ENCODE data around the gene SLC35B4. TPM values are rescaled to one million over a fixed set of nuclear protein-coding genes. Genes with fewer than 3 reads are reported as not detected.
"Not testable (repeated sequence)": the region's sequence is repeated elsewhere in the genome, so short reads cannot be mapped to it uniquely, and the experiment has no call there.

Gene SLC35B4
- total RNA-seq, 1 donor = 14.8 TPM

DNA sequence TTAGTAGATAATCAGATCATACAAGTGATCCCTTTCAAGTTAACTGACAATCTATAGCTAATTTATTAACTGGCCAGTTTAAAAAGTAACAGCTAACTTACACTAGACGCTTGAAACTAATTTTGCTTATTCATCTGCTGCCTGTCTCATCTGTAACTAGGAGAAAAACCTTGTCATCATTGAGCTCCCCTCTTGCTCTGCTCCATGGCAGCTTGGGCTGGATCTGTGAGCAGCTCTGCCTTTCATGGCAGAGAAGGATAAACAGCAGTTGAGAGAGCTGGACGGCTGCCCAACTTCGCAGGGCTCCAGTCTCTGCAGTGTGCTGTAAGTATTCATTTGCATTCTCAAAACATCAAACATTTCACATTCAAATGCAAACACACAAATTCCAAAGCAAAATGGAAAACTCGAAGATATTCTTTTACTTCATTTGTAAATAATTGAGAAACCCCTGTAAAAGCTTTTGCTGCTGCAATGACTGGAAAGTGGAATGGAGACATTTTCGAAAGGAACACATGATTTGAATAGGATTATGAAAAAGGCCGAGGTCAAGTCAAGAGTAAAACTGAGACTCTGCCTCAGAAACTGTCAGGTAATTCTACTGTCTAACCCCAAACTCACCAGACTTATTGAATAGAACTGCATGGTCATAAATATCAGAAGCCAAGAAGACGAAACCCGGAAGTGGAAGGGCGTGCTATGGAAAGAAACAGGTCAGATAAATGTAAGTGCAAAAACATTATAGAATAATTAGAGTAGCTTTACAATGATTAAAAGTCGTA is 17.6 kb downstream of the SLC35B4 start:
- peaks cover 34% of the 10 kb centered on the region for H3K36me3 ChIP-seq (ENCODE audit: insufficient read depth, low read length)
- TF ChIP-seq, protein P1, sequence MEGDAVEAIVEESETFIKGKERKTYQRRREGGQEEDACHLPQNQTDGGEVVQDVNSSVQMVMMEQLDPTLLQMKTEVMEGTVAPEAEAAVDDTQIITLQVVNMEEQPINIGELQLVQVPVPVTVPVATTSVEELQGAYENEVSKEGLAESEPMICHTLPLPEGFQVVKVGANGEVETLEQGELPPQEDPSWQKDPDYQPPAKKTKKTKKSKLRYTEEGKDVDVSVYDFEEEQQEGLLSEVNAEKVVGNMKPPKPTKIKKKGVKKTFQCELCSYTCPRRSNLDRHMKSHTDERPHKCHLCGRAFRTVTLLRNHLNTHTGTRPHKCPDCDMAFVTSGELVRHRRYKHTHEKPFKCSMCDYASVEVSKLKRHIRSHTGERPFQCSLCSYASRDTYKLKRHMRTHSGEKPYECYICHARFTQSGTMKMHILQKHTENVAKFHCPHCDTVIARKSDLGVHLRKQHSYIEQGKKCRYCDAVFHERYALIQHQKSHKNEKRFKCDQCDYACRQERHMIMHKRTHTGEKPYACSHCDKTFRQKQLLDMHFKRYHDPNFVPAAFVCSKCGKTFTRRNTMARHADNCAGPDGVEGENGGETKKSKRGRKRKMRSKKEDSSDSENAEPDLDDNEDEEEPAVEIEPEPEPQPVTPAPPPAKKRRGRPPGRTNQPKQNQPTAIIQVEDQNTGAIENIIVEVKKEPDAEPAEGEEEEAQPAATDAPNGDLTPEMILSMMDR (IDR thresholded peaks at IDR 0.05; ENCODE audit: extremely low read depth, low read depth, low read length) = no peak
- H2AFZ ChIP-seq (ENCODE audit: low read length) = no peak overlapping the region
- H3K4me1 ChIP-seq (ENCODE audit: insufficient read depth, low read length) = no peaks in the 10 kb centered on the region
- no peak overlapping the region for H3K4me2 ChIP-seq (ENCODE audit: insufficient read depth, low read length)
- H3K27me3 ChIP-seq (ENCODE audit: insufficient read depth, low read length) = no peaks in the 10 kb centered on the region
- no peaks in the 10 kb centered on the region for H4K20me1 ChIP-seq (ENCODE audit: insufficient read depth, low read length)
- no peak overlapping the region for H3K4me3 ChIP-seq (ENCODE audit: insufficient read depth, low read length)
- H3K79me2 ChIP-seq (ENCODE audit: insufficient read depth, low read length) = no peaks in the 10 kb centered on the region
- no peak for DNase-seq (ENCODE audit: insufficient read length, low spot score, missing footprints)
- no peaks in the 10 kb centered on the region for H3K9me3 ChIP-seq (ENCODE audit: low read depth, low read length)
- no peak overlapping the region for H3K27ac ChIP-seq (ENCODE audit: low read depth, low read length)

DNA sequence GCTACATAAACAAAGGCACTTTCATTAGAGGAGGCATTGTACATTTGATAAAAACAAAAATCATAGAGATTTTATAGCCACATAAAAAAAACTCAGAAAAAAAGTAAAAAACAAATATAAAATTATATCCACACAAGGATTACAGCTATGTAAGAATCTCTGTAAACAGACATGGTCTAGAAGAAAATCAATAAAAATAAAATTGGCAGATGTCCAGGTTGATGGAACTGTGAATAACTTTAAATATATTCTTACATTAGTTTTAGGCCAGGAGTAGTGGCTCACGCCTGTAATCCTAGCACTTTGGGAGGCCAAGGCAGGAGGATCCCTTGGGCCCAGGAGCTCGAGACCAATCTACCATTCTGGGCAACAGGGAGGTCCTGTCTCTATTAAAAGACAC is 19.2 kb downstream of the SLC35B4 start:
- no peak overlapping the region for H2AFZ ChIP-seq (ENCODE audit: low read length)
- H3K27ac ChIP-seq (ENCODE audit: low read depth, low read length) = no peak overlapping the region
- H4K20me1 ChIP-seq (ENCODE audit: insufficient read depth, low read length) = no peaks in the 10 kb centered on the region
- H3K9me3 ChIP-seq (ENCODE audit: low read depth, low read length) = no peaks in the 10 kb centered on the region
- no peak overlapping the region for H3K4me3 ChIP-seq (ENCODE audit: insufficient read depth, low read length)
- TF ChIP-seq, protein P1 (IDR thresholded peaks at IDR 0.05; ENCODE audit: extremely low read depth, low read depth, low read length) = no peak
- H3K27me3 ChIP-seq (ENCODE audit: insufficient read depth, low read length) = no peaks in the 10 kb centered on the region
- peaks cover 29% of the 10 kb centered on the region for H3K36me3 ChIP-seq (ENCODE audit: insufficient read depth, low read length)
- no peak for DNase-seq (ENCODE audit: insufficient read length, low spot score, missing footprints)
- H3K4me1 ChIP-seq (ENCODE audit: insufficient read depth, low read length) = no peaks in the 10 kb centered on the region
- no peaks in the 10 kb centered on the region for H3K79me2 ChIP-seq (ENCODE audit: insufficient read depth, low read length)
- H3K4me2 ChIP-seq (ENCODE audit: insufficient read depth, low read length) = no peak overlapping the region

DNA sequence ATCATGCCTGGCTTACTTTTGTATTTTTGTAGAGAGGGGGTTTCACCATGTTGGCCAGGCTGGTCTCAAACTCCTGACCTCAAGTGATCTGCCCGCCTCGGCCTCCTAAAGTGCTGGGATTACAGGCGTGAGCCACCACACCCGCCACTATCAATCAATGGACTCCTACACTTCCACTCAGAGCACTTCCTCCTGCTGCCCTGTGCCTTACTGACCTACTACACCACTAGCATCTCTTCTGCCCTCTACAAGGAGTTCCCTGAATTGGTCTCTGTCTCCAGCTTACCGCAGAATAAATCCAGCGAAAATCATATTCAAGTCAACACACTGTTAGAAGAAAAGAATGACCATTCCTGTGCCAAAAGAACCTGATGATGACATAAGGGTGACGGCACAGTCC is 20.7 kb downstream of the SLC35B4 start:
- not testable (repeated sequence) for H3K4me3 ChIP-seq (ENCODE audit: insufficient read depth, low read length); DNase-seq (ENCODE audit: insufficient read length, low spot score, missing footprints); H3K79me2 ChIP-seq (ENCODE audit: insufficient read depth, low read length); H3K27me3 ChIP-seq (ENCODE audit: insufficient read depth, low read length); H4K20me1 ChIP-seq (ENCODE audit: insufficient read depth, low read length); H3K27ac ChIP-seq (ENCODE audit: low read depth, low read length); H3K9me3 ChIP-seq (ENCODE audit: low read depth, low read length); H2AFZ ChIP-seq (ENCODE audit: low read length); H3K4me2 ChIP-seq (ENCODE audit: insufficient read depth, low read length); H3K4me1 ChIP-seq (ENCODE audit: insufficient read depth, low read length)
- H3K36me3 ChIP-seq (ENCODE audit: insufficient read depth, low read length) = peaks cover 29% of the 10 kb centered on the region

DNA sequence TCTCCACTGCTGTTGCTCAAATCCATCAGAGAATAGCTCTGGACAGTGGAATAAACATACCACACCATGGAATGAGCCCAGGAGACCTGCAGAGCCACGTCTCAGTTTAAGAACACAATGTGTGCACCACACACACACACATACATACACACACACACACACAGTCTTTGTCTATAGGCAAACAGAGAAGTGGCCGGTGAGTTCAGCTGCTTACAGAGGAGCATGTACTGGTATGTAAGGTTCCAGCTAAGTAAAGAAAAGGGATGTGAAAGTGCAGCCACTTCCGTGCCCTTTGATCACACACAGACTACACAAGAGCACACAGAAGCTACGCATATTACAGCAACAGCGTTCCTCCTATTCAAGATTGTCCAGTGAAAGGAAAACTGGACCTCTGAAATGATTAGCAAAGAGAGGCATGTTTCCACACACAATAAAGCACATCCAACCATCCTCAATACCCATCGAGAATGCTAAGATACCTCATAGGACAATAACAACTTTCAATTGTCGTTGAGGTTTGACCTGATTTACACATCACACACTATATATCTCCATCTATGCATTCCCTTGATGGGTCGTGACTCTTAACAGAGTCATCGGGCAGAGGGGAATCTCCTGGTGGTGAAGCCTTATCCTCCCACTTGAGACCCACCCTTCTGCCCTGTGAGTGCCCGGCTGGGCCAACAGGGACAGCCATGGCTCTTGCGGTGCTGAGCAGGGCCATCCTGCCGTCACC is 23.6 kb downstream of the SLC35B4 start:
- Histone ChIP-seq H3K27me3 (ENCODE audit: insufficient read depth, low read length) (no peaks in the 10 kb centered on the region), H2AFZ (ENCODE audit: low read length) (no peak overlapping the region), H3K27ac (ENCODE audit: low read depth, low read length) (no peak overlapping the region), H3K4me2 (ENCODE audit: insufficient read depth, low read length) (no peak overlapping the region), H3K79me2 (ENCODE audit: insufficient read depth, low read length) (no peaks in the 10 kb centered on the region), H3K4me1 (ENCODE audit: insufficient read depth, low read length) (peaks cover 4% of the 10 kb centered on the region), H3K36me3 (ENCODE audit: insufficient read depth, low read length) (peaks cover 14% of the 10 kb centered on the region), H3K9me3 (ENCODE audit: low read depth, low read length) (no peaks in the 10 kb centered on the region), H3K4me3 (ENCODE audit: insufficient read depth, low read length) (no peak overlapping the region), H4K20me1 (ENCODE audit: insufficient read depth, low read length) (no peaks in the 10 kb centered on the region)
- TF ChIP-seq, protein P1 (IDR thresholded peaks at IDR 0.05; ENCODE audit: extremely low read depth, low read depth, low read length) = no peak
- DNase-seq (ENCODE audit: insufficient read length, low spot score, missing footprints) = peak; percentile 14
